AG09319 (cell line): Measurements from ENCODE around the gene SMIM23.

Experiments used
- DNase-seq: peaks from one replicate; pipeline ENCODE4 v3.0.0-alpha.2; 2010; ENCODE audit warnings: low read depth; ENCODE audit errors: extremely low read depth
- TF ChIP-seq, protein P1 (sequence below): IDR thresholded peaks from 2 replicates; pipeline ENCODE4 v1.5.1; 2011; ENCODE audit warnings: low read depth, mild to moderate bottlenecking, inconsistent platforms, low read length, moderate library complexity

Gene SMIM23

GRCh38 chr5:171827162-171827561 is 41.5 kb downstream of the SMIM23 start:
- TF ChIP-seq, protein P1, sequence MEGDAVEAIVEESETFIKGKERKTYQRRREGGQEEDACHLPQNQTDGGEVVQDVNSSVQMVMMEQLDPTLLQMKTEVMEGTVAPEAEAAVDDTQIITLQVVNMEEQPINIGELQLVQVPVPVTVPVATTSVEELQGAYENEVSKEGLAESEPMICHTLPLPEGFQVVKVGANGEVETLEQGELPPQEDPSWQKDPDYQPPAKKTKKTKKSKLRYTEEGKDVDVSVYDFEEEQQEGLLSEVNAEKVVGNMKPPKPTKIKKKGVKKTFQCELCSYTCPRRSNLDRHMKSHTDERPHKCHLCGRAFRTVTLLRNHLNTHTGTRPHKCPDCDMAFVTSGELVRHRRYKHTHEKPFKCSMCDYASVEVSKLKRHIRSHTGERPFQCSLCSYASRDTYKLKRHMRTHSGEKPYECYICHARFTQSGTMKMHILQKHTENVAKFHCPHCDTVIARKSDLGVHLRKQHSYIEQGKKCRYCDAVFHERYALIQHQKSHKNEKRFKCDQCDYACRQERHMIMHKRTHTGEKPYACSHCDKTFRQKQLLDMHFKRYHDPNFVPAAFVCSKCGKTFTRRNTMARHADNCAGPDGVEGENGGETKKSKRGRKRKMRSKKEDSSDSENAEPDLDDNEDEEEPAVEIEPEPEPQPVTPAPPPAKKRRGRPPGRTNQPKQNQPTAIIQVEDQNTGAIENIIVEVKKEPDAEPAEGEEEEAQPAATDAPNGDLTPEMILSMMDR, result no peak
- DNase-seq, result no peak

GRCh38 chr5:171830686-171831085 is 45.1 kb downstream of the SMIM23 start:
- TF ChIP-seq, protein P1, result no peak
- DNase-seq, result no peak

DNA sequence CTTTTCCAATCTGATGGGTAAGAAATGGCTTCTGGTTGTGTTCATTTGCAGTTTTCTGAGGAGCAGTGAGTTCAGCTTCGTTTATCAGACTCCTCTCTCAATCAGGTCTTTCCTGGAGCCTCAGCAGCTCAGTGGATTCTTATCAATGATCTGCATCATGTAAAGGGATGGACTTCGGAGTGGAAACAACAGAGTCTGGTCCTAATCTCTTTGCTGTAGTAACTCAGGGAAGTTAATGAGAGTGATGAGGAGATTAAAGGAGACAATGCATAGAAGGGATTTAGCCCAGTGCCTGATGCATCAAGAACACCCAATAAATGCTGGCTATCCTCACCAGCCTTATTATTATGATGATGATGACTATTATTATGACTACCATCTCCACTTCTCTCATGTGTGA is 47.2 kb downstream of the SMIM23 start:
- TF ChIP-seq, protein P1, result no peak
- no peak for DNase-seq

DNA sequence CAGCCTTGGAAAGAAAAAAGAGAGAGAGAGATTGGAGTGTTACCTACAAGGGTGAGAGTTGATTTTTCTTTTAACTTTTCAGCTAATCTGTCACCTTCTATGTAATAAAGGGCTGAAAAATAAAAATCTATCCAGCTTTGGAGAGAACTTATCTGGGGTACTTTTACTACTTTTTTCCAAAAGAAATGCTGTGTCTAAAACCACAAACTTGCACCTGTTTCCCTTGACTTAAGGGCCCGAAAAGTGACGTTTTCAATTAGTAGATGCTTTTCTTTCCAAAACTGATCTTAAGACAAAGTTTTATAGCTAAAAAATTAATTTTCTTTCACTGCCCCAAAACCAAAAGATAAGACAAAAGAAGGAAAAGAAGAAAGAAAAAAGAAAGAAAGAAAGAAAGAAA is 48.8 kb downstream of the SMIM23 start:
- TF ChIP-seq, protein P1, result no peak
- no peak for DNase-seq

GRCh38 chr5:171835066-171835465 is 49.4 kb downstream of the SMIM23 start:
- DNase-seq, result no peak
- TF ChIP-seq, protein P1, result no peak

- DNase-seq, result no peak
- TF ChIP-seq, protein P1, result no peak
Observed at GRCh38 chr5:171837522-171837921, 51.9 kb downstream of the SMIM23 start.

DNA sequence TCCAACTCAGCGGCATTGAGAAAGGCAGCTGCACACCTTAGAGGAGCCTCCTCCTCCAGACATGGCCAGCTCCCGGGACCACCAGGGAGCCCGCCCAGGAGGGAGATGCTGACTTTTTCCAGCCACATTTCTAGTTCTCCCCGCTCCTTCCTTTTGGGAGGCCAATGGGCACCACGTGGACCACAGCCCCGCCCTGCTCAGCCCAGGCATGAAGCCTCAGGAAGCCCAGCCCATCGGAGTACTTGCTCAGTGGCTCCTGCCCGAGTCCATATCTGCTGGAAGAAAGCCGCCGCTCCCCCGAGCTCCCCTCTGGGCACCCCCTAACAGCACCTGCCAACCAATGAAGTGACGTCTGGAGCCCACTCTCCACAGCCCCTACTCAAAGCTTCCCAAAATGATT is 52.4 kb downstream of the SMIM23 start:
- TF ChIP-seq, protein P1, result no peak
- no peak for DNase-seq
